ENCODE data around the gene ZDHHC17.

GRCh38 chr12:76755829-76756379 is 8.0 kb upstream of the ZDHHC17 start:
- TF ChIP-seq EZH2phosphoT487 (IDR thresholded peaks at IDR 0.05; ENCODE audit: borderline replicate concordance, low read length) (no peak), EZH2 (IDR thresholded peaks at IDR 0.05; ENCODE audit: low read length, unreplicated experiment) (no peak)
- TF ChIP-seq, protein P1, sequence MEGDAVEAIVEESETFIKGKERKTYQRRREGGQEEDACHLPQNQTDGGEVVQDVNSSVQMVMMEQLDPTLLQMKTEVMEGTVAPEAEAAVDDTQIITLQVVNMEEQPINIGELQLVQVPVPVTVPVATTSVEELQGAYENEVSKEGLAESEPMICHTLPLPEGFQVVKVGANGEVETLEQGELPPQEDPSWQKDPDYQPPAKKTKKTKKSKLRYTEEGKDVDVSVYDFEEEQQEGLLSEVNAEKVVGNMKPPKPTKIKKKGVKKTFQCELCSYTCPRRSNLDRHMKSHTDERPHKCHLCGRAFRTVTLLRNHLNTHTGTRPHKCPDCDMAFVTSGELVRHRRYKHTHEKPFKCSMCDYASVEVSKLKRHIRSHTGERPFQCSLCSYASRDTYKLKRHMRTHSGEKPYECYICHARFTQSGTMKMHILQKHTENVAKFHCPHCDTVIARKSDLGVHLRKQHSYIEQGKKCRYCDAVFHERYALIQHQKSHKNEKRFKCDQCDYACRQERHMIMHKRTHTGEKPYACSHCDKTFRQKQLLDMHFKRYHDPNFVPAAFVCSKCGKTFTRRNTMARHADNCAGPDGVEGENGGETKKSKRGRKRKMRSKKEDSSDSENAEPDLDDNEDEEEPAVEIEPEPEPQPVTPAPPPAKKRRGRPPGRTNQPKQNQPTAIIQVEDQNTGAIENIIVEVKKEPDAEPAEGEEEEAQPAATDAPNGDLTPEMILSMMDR (conservative IDR thresholded peaks at IDR 0.05; ENCODE audit: low read depth, low read length), result no peak

All from PC-3 (cell line).